GM21423 (cell line): Measurements from ENCODE around the gene EEFSEC.

ENCODE experiments used
- ATAC-seq: cut with Tn5 transposase; IDR thresholded peaks from one replicate; pipeline ENCODE4 v1.9.1; 2021; ENCODE audit warnings: mild to moderate bottlenecking, moderate library complexity; ENCODE audit not compliant: unreplicated experiment

Gene EEFSEC

DNA sequence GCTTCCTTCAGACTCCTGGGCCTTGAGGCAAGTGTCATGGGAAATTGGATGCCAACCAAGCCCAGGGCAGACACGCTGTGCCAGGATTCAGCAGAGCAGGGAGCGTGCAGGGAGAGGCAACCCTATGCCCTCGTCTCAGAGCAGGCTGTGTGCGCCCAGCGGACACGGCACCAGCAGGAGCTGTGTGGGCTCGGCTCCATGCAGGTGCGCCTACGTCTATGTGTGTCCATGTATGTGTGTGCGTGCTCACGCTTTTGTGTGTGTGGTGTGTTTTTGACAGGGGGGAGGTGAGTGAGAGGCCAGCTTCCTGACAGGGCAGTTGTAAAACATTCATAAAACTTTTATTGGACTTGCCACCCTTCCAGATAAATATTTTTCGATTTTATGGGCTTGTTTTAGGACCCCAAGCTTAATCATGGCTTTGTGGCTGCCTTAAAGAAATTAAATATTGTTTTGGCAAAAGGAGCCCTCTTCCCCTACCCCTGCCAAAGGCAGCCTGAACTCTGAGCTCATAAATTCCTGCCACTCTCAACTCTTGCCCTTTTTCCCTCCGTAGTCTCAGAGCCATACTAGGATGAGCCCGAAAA, 229.0 kb downstream of the EEFSEC start:
- ATAC-seq, result no peak

DNA sequence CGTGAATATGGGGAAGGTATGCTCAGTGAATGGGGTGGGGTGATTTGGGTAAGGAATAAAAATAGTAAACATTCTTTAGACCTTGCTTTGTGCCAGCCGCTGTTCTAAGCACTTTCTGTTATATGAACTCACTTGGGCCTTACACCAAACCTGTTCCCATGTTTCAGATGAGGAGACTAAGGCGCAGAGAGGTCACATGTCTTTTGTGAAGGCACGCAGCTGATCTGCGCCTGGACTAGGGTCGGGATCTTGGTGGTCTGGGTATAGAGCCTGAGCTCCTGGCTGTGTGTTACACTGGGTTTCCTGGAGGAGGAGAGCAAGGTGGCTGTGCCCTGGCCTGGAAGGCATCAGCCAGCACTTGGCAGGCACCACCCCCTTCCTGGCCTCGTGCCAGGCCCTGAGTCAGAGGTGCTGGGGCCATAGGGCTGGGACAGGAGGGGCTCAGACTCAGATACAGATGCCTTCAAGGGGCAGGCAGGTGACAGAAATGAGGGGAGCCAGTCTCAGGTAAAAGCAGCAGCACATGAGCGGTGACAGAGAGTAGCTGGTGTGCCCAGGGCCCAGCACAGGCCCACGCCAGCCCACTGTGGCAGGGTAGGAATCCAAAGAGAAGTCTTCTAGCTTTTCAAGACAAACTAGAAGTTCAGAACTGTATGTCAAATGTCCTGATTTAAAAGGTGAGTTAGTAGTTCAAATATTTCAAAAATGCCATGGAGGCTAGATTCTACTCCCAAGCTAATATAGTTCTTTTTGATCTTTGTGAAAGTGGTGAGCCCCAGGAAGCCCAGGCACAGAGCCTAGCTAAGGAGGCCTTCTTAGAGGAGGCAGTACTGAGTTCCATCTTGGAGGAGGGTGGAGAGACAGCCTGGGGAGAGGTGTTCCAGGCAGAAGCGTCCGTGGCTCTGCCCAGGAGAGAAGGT, 230.3 kb downstream of the EEFSEC start:
- ATAC-seq, result no peak

DNA sequence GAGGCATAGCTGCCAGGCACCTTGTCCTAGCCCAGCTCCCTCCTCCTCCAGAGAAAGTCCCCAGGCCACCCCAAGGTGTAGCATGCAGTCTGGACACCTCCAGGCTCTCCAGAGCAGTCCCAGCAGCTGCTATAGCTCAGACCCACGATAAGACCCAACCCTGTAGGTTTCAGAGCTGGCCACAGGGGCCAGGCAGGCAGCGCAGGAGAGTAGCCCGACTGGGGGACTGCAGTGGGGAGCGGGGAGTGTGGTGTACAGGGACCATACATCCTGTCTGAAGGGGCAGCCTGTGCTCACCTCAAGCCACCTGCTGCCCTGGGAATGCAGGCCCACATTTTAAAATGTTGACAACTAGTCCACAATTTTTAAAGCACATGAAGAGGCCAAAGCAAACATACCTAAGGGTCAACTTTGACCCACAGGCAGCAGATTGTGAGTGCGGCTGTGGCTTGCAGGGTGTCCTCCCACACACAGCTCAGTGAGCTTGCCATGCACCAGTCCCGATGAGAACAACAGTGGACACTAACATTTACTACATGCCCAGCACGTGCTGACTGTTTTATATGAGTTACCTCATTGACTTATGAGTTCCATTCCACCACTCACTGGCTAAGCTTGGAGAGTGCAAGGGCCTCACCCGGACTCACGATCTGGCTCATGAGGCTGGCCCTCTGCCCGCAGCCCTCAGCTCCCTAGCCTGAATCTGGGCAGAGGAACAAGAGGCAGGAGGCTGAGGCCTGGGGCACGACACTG, 232.0 kb downstream of the EEFSEC start:
- ATAC-seq, result no peak

DNA sequence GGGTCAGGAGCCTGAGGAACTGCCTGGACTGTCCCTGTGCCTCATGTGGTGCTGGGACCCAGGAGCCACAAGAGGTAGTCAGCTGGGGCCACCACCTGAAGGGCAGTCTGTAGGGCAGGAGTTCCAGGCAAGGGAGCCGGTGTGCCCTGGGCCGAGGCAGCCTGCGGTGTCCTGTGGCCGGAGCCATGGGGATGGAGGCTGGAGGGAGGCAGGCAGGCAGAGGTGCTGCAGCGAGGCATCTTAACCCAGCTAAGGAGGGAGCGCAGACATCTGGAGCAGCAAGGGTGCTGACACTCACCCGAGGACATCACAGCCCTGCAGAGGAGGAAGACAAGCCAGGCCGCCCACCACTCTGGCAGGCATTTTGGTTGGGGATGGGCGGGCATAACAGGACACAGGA, 235.7 kb downstream of the EEFSEC start:
- no peak for ATAC-seq

DNA sequence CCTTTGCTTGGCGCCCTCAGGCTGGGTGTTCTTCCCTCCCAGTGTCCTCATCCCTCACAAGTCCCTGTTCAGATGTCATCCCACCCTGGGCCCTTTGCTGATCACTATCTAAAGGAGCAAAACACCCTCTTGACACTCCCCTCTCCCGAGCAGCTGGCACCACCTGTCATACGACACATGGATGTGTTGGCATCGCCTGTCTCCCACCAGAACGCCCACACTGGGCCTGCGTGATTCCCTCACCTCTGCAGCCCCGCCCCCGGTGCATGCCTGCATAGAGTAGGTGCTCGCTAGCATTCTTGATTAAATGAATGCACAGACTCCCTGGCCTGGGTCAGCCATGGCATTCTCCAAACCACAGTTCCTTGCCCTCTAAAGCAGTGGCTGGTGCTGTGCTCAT, 237.6 kb downstream of the EEFSEC start:
- ATAC-seq, result no peak

DNA sequence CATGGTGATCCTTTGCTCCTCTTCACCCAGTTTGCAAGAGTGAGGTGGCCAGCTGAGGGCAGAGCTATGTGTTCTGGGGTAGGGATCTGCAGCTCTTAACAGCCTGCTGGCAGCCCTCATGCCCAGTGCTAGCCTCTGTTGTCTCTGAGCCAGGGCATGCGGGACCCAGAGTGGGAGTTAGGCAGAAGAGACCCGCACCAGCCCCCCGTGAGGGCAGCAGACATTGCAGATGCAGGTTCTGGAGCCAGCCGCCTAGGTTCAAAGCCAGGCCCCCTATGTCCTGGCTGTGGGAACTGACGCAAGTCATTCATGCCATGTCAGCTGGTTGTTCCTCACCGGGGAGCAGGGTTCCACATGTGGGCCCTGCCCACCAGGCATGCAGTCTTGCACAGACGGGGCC, 238.7 kb downstream of the EEFSEC start:
- no peak for ATAC-seq

DNA sequence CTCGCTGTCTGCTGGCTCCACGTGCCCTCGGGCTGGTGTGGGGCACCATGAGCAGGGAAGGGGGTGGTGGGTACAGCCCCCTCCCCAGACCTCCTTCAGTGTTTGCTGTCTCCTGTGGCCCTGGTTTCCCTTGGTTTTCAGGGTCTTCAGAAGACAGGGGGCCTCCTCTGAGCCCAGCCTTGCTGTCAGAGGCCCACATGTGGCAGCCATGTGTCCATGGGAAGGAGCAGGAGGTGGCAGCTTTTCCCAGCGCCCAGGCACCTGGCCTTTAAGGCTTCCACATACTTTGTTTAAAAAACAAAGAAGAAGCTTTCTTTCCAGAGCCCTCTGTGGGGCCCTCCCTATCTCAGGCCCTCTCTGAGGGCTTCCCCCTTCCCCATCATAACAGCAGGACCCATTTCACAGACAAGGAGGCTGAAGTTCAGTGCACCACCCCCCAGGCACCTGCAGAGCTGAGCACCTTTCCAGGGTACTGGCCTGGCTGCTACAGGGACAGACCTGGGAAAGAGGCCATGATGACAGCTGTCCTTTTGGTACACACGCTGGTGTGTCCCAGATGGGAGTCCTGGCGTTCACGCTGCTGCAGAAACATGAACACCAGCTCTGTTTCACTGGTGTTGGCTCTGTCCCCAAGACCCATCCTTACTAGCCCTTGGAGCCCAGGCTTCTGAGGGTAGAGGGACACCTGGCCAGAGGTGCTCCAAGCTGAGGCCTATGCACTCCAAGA, 239.7 kb downstream of the EEFSEC start:
- ATAC-seq, result no peak

DNA sequence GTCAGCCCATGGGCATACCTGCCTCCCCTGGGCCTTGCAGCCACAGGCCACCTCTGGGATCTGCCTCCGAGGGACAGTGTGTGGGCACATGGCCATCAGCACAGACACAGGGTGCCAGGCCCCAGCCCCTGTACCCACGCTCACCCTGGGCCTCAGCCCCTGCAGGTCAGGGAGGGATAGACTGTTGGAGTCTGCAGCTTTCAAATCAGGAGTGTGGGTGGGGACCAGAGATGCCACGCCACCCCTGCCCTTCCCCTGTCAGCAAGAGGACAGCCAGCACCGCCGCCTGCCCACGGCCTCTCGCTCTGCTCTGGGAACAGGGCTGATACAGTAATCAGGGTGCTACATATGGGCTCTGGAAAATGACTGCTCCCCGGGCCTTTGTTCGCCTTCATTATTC, 240.8 kb downstream of the EEFSEC start:
- no peak for ATAC-seq

DNA sequence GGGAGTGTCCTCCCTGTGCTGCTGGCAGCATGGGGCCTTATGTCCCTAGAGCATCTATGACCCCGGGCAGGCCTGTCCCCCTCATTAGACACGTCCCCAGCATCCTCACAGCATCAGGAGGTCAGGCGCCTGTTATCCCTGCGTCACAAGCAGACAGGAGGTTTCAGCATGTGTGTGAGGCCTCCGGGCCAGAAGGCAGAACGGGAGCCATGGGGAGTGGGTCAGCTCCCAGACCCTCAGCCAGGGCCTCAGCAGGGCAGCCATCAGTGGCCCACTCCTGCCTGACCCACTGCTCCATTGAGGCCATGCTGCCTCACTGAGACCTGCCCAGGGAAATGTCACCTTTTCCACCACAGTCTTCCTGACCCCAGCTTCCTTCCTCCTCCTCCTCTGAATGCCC, 241.8 kb downstream of the EEFSEC start:
- no peak for ATAC-seq

DNA sequence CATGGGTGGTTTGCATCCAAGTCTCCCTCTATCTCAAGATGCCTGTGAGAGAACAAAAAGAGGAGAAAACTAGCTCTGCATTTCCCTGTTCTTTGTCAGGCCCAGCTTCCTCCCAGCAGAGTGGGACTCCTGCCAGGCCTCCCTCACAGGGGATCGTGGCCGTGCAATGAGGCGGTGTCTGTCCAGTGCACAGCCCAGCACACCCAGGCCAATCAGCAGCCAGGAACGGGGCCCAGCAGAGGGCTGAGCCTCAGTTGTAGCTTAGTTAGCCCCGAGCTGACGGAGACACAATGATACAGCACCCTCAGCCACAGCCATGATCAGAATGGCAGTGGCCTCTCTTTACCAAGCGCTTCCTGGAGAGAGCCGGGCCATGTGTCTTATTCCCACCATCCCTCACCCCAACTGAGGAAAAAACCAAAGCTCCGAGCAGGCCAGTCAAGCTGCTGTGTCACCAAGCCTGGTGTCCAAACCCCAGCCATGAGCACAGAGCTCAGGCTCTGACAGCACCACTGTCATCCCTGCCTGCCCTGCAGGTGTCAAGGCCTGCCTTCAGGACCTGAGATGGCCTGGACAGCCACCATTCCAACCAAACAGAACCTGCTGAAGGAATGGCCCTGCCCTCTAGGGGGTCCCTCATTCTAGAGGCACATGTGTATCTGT, 242.3 kb downstream of the EEFSEC start:
- ATAC-seq, result no peak

DNA sequence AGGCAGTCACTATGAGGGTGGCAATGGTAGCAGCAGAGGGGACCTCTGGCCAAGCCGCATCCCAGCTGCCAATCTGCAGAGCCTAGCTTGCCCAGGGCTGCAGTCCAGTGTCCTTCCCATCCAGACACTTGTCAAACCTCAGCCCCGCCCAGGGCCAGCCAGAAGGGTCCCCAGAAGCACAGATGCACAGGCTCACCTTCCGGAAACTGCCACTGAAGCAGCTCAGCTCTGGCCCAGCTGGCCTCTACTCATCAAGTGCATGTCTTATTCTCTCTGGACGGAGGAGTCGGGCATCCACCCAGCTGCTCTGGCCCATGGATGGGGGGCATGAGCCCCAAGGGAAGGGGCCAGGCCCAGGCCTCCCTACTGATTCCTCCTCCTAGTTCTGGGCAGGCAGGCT, 244.2 kb downstream of the EEFSEC start:
- no peak for ATAC-seq

DNA sequence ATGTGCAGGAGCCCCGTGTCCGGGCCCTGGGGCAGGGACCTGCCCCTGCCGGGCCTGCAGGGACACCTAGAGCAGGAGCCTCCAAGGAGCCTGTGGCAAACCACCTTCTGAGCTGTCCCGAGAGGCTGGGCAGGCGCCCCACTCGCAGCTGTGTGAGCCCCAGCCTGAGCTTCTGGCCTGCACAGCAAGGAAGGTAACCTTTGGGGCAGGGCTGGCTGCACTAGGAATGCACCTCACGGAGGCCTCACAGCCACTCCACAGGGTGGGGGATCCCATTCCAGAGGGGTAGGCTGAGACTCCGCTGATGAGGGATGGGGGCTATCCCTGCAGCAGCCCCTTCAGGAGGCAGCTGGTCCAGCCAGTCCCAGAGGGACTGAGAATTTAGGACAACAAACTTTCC, 245.3 kb downstream of the EEFSEC start:
- ATAC-seq, result no peak

DNA sequence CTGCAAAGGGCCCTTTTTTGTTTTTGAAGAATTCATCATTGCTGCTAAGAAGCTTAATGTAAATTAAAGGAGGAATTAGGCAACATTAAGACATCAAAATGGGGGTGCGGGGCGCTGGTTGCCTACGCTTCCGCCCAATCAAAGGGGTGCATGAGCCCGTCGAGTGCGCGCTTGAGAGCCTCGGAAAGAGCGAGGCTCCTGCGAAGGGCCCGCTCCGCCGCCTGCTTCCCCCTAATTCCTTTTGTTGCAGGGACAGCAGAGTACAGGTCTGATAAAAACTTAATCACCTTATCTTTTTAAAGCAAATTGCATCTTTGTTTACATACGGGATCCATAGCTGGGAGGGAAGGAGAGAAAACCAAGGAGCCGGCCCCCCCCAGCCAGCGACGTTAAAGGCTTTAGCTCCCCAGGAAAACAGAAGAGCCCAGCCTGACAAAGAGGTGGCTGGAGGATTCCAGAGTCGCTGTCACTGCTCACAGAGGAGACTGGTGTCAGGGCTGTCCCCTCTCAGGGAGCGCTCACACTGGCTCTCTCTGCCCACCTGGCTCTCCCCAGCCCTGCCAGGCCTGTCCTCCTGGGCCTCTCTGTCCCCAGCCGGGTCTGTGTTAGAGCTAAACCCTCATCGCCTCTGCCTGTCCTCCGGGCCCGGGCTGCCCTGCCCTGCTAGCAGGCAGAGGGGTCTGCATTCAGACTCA, 246.1 kb downstream of the EEFSEC start:
- no peak for ATAC-seq

DNA sequence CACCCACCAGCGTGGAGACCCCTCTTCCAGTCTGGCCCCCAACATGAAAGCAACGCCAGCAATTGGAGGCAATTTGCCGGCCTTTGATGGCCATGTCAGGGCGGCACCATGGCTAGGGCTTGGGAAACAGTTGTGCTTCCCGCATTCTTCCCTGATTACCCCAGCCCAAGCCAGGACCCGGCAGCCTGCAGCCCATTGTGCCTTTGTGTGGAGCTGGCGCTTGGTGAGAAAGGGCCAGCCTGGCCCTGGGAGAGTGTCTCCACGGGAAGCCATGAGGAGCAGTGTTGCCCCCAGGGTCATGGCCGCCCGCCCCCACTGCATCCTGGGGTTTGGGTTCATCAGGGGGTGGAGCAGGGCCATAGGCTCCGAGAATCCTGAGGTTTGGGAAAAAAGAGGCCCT, 247.4 kb downstream of the EEFSEC start:
- no peak for ATAC-seq

DNA sequence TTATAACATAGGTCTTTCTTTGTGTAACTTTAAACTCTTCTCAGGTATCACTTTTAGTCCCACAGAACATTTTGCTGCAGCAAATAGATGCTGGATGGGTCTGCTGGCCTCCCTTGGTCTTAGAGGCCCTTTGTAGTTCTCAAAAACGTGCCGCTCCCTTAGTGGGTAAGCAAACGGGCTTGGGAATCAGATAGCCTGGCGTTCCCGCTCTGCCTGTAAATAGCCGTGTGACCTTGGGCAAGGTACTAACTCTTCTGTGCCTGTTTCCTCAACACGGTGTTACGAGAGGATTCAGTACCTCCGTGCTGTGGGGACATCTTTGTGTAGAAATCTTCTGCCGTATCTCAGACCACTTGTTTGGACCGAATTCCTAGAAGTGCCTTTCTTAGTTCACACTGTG, 249.0 kb downstream of the EEFSEC start:
- ATAC-seq, result no peak

DNA sequence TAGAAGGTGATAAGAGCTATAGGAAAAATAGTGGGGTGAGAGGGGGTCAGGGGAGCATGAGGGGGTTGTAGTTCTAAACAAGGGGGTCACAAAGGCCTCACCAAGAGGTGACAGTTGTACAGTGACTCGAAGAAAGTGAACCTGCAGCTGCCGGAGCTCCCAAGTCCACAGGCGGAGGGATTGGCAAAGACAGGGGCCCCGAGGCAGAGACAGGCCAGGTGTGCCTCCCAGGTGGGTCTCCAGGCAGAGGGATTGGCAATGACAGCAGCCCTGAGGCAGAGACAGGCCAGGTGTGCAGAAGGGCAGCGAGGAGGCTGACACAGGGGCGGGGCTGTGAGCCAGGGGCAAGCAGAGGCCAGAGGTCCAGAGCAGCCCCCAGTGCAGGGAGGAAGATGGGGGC, 249.7 kb downstream of the EEFSEC start:
- ATAC-seq, result no peak

DNA sequence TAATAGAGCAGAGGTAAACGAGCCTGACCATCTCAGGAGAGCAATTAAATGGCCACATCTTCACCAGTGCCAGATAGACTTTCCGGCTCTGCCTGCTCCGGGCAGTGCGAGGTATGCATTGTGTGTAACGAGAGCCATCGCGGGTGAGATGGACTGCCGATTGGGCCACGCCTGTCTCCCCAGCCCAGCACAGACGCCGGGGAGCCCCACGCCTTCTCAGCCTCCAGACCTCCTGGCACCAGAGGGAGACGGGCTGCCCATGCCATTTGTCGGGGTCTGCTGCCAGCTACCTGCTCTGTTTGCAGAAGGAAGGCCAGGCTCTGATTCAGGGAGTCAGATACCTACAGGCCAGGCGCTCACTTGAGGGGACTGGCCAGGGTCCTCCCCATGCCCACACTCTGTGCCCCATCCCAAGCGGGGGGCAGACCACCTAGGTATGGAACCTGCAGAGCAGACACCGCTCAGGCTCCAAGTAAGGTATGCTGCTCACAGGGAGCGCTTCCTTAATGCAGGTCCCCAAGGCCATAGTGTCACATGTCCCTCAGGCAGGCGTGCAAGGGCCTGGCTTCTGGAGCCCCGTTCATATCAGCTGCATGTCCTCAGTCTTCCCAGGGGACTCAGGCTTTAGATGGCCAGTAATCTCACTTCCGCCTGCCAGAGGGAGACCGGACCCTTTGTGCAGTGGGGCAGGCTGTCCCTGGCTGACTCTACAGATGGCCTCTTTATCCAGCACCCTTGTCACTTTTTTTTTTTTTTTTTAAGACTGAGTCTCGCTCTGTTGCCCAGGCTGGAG, 251.2 kb downstream of the EEFSEC start:
- no peak for ATAC-seq

DNA sequence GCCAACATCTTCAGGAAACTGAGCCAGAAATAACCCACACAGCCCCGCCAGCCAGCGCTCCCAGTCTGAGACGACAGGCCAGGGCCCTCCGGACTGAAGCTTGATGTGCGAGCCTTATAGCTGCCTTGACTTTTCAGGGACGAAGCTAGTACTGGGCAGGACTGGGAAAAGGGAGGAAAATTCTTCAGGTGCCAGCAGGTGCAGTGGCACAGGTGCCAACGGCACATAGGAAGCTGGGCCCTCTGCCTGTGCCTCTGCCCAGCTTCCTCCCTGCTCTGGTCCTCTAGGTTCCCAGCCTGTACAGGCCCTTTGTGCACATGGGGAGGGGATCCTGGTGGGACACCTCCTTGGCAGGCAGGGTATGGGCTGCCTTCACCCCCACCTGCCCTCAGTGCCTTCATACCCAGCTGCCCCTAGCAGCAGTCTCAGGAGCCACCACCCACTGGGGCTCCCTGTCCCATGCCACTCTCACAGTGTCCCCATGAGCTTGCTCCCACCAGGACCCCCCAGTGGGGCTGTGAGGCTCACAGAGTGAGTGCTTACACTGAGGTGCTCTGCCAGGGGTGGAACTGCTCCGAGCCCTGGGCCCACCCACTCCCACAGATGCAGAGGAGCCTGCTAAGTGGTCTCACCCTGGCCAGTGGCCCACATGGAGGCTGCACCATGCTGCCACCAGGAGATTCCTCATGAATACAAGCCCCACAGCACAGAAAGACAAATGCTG, 252.4 kb downstream of the EEFSEC start:
- ATAC-seq, result no peak

DNA sequence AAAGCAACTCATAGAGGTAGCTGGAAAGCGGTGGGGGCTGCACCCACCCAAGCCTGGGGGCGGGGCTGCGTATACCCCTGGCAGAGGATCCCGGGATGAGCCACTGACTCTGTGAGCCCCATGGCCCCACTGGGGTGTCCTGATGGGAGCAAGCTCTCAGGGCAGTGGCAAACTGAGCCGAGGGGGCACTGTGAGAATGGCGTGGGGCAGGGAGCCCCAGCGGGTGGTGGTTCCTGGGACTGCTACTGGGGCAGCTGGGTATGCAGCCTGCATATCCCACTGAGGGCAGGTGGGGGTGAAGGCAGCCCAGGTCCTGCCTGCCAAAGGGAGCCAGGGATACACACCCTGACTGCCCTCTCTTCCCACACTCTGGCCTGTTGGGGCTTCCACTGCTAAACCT, 254.0 kb downstream of the EEFSEC start:
- ATAC-seq, result no peak
